Prostate gland (tissue), 2 donors: ENCODE measurements around the gene CREM. TPM values are rescaled to one million over a fixed set of nuclear protein-coding genes. Genes with fewer than 3 reads are reported as not detected.

ENCODE experiments used
- DNase-seq: peaks from one replicate; pipeline ENCODE4 v3.0.0-alpha.2; 2019; ENCODE audit warnings: low spot score
- H3K27ac ChIP-seq, 2 donors: fragments of 200-600 bp; sonication (generic); 2 replicates each; pipeline ENCODE4 v1.5.1; 2017 to 2019
- H3K27me3 ChIP-seq: fragments of 200-600 bp; sonication (generic); replicated peaks from 2 replicates; pipeline ENCODE4 v1.5.1; 2019; ENCODE audit not compliant: insufficient read depth
- H3K36me3 ChIP-seq, 2 donors: fragments of 200-600 bp; sonication (generic); 1 replicate in 1 of 2; 2 replicates in 1 of 2; pipeline versions ENCODE4 v1.5.1 to v1.8.1; 2017 to 2019
- H3K4me1 ChIP-seq: fragments of 200-600 bp; sonication (generic); replicated peaks from 2 replicates; pipeline ENCODE4 v1.5.1; 2019
- H3K4me3 ChIP-seq, 2 donors: fragments of 200-600 bp; sonication (generic); 2 replicates each; pipeline ENCODE4 v1.5.1; 2017 to 2019
- H3K9me3 ChIP-seq: fragments of 200-600 bp; sonication (generic); 2 replicates; pipeline ENCODE4 v1.5.1; 2017
- CTCF ChIP-seq, 4 experiments: fragments of 200-600 bp in 2 of 4; fragments of 450-650 bp in 2 of 4; sonication (generic) in 2 of 4; IDR thresholded peaks; 1 replicate in 3 of 4; 2 replicates in 1 of 4; pipeline ENCODE4 v1.5.1; 2016 to 2019; ENCODE audit warnings: antibody characterized with exemption in 4 of 4, mild to moderate bottlenecking in 2 of 4, moderate library complexity in 2 of 4
- POLR2A ChIP-seq: fragments of 450-650 bp; IDR thresholded peaks from one replicate; pipeline ENCODE4 v1.6.1; 2016; ENCODE audit warnings: antibody characterized with exemption, mild to moderate bottlenecking
- POLR2AphosphoS5 ChIP-seq: sonication (generic); formaldehyde crosslinking; IDR thresholded peaks from one replicate; pipeline ENCODE4 v1.6.1; 2017; ENCODE audit warnings: antibody characterized with exemption
- WGBS: methylation state at CpG from one replicate; pipeline ENCODE4 v1.1.5; 2018; 5-methylcytosine and 5-hydroxymethylcytosine counted together
- intact Hi-C: fragments of 100-400 bp; cut with DNase I; formaldehyde crosslinking; loops from one replicate; pipeline ENCODE4 v1.14.2; 2022
- total RNA-seq, 2 donors: library from RNA; depleted of rRNA; stranded (reverse); fragments of >200 nt; gene quantifications; one replicate each; pipeline ENCODE4 v1.1.0, GENCODE V29; 2016

CREM gene
- total RNA-seq, 2 donors from 2014 or later, result 25.5 to 75.3 TPM

GRCh38 chr10:35200487-35200886 is 73.8 kb downstream of the CREM start:
- Histone ChIP-seq H3K27ac (no peak overlapping the region), H3K9me3 (no peaks in the 10 kb centered on the region), H3K27me3 (no peaks in the 10 kb centered on the region), H3K4me3 (no peak overlapping the region), H3K4me1 (no peaks in the 10 kb centered on the region), H3K36me3 (no peaks in the 10 kb centered on the region)
- intact Hi-C loops, result no loop called here
- TF ChIP-seq POLR2AphosphoS5, result no peak
- no peak for DNase-seq
- WGBS, result 69% methylated on average over 1 of the region's 1 CpG

- Histone ChIP-seq H3K27me3 (no peaks in the 10 kb centered on the region), H3K36me3 (no peaks in the 10 kb centered on the region), H3K4me1 (no peaks in the 10 kb centered on the region), H3K4me3 (no peak overlapping the region), H3K27ac (no peak overlapping the region), H3K9me3 (no peaks in the 10 kb centered on the region)
- TF ChIP-seq POLR2A, result no peak
- TF ChIP-seq POLR2AphosphoS5, result no peak
- TF ChIP-seq CTCF (IDR thresholded peaks at IDR 0.05), result no peak
- intact Hi-C loops, result no loop called here
- DNase-seq, result no peak
- 96% methylated on average over 4 of the region's 4 CpGs for WGBS
These were observed 74.6 kb downstream of the CREM start for GRCh38 chr10:35201234-35201633.

- Histone ChIP-seq H3K4me1 (no peaks in the 10 kb centered on the region), H3K27me3 (no peaks in the 10 kb centered on the region), H3K27ac (no peak overlapping the region), H3K4me3 (no peak overlapping the region), H3K9me3 (no peaks in the 10 kb centered on the region), H3K36me3 (no peaks in the 10 kb centered on the region)
- intact Hi-C loops, result no loop called here
- TF ChIP-seq POLR2AphosphoS5 (no peak), POLR2A (no peak), CTCF (IDR thresholded peaks at IDR 0.05) (no peak)
- no peak for DNase-seq
These were observed 75.4 kb downstream of the CREM start for GRCh38 chr10:35202050-35202449.

GRCh38 chr10:35203745-35204144 is 77.1 kb downstream of the CREM start:
- Histone ChIP-seq H3K27me3 (no peaks in the 10 kb centered on the region), H3K4me1 (no peaks in the 10 kb centered on the region), H3K4me3 (no peak overlapping the region), H3K27ac (no peak overlapping the region), H3K36me3 (no peaks in the 10 kb centered on the region), H3K9me3 (no peaks in the 10 kb centered on the region)
- 72% methylated on average over 4 of the region's 4 CpGs for WGBS
- no peak for DNase-seq
- TF ChIP-seq CTCF (IDR thresholded peaks at IDR 0.05), result no peak
- no peak for TF ChIP-seq POLR2AphosphoS5
- TF ChIP-seq POLR2A, result no peak
- intact Hi-C loops, result no loop called here

- TF ChIP-seq POLR2AphosphoS5, result no peak
- TF ChIP-seq POLR2A, result no peak
- TF ChIP-seq CTCF (IDR thresholded peaks at IDR 0.05), result no peak
- Histone ChIP-seq H3K36me3 (no peaks in the 10 kb centered on the region), H3K9me3 (no peaks in the 10 kb centered on the region), H3K27me3 (no peaks in the 10 kb centered on the region), H3K4me1 (no peaks in the 10 kb centered on the region), H3K4me3 (no peak overlapping the region), H3K27ac (no peak overlapping the region)
- 61% methylated on average over 4 of the region's 4 CpGs for WGBS
- DNase-seq, result no peak
- intact Hi-C loops, result no loop called here
These were observed 78.1 kb downstream of the CREM start for GRCh38 chr10:35204650-35205319.
